Hepatocyte (in vitro differentiated cells): ENCODE results near the gene SSBP1. TPM values are rescaled to one million over a fixed set of nuclear protein-coding genes. Genes with fewer than 3 reads are reported as not detected.

ENCODE experiments used
- DNase-seq: peaks from one replicate; pipeline ENCODE4 v3.0.0-alpha.2; 2016; ENCODE audit warnings: low spot score
- H2AFZ ChIP-seq: fragments of 200-600 bp; sonication (generic); 2 replicates; pipeline ENCODE4 v1.6.0; 2016; ENCODE audit warnings: antibody characterized with exemption, mild to moderate bottlenecking
- H3K27ac ChIP-seq: fragments of 200-600 bp; sonication (generic); 2 replicates; pipeline ENCODE4 v1.5.1; 2016; ENCODE audit warnings: mild to moderate bottlenecking
- H3K27me3 ChIP-seq: fragments of 200-600 bp; sonication (generic); 2 replicates; pipeline ENCODE4 v1.6.1; 2016
- H3K36me3 ChIP-seq: fragments of 200-600 bp; sonication (generic); replicated peaks from 2 replicates; pipeline ENCODE4 v1.5.1; 2016; ENCODE audit warnings: low read depth; ENCODE audit not compliant: insufficient read depth
- H3K4me1 ChIP-seq: fragments of 200-600 bp; sonication (generic); 2 replicates; pipeline ENCODE4 v1.5.1; 2016; ENCODE audit warnings: mild to moderate bottlenecking, moderate library complexity; ENCODE audit not compliant: insufficient read depth
- H3K4me2 ChIP-seq: fragments of 200-600 bp; sonication (generic); 2 replicates; pipeline ENCODE4 v1.6.0; 2016
- H3K4me3 ChIP-seq: fragments of 200-600 bp; sonication (generic); 2 replicates; pipeline ENCODE4 v1.5.1; 2016; ENCODE audit warnings: mild to moderate bottlenecking
- H3K79me2 ChIP-seq: fragments of 200-600 bp; sonication (generic); 2 replicates; pipeline ENCODE4 v1.6.0; 2017; ENCODE audit warnings: mild to moderate bottlenecking
- H3K9me2 ChIP-seq: fragments of 200-600 bp; sonication (generic); replicated peaks from 2 replicates; pipeline ENCODE4 v1.6.0; 2017; ENCODE audit warnings: mild to moderate bottlenecking; ENCODE audit not compliant: insufficient read depth
- H3K9me3 ChIP-seq: fragments of 200-600 bp; sonication (generic); 2 replicates; pipeline ENCODE4 v1.5.1; 2016; ENCODE audit warnings: low read depth, mild to moderate bottlenecking
- H4K20me1 ChIP-seq: fragments of 200-600 bp; sonication (generic); 2 replicates; pipeline ENCODE4 v1.6.0; 2016; ENCODE audit warnings: mild to moderate bottlenecking; ENCODE audit not compliant: insufficient read depth, poor library complexity, severe bottlenecking
- CTCF ChIP-seq: fragments of 200-600 bp; sonication (generic); IDR thresholded peaks from 2 replicates; pipeline ENCODE4 v1.5.1; 2016; ENCODE audit warnings: antibody characterized with exemption, mild to moderate bottlenecking; ENCODE audit not compliant: poor library complexity
- EZH2 ChIP-seq: fragments of 200-600 bp; sonication (generic); IDR thresholded peaks from 2 replicates; pipeline ENCODE4 v1.6.1; 2016; ENCODE audit warnings: antibody characterized with exemption, mild to moderate bottlenecking, borderline replicate concordance
- EZH2phosphoT487 ChIP-seq: fragments of 200-600 bp; sonication (generic); IDR thresholded peaks from one replicate; pipeline ENCODE4 v1.6.1; 2018; ENCODE audit warnings: antibody characterized with exemption, mild to moderate bottlenecking, low read depth, moderate library complexity; ENCODE audit not compliant: unreplicated experiment, severe bottlenecking
- WGBS: methylation state at CpG from one replicate; pipeline ENCODE4 v1.1.6; 2016; ENCODE audit warnings: low lambda C conversion rate; ENCODE audit errors: missing lambda C conversion rate; 5-methylcytosine and 5-hydroxymethylcytosine counted together
- polyA plus RNA-seq: library from polyadenylated mRNA; unstranded; fragments of >200 nt; fragmentation: Nextera tagmentation; extraction: Ambion mirVana; gene quantifications from 2 replicates; pipeline ENCODE4 v1.2.1, GENCODE V29; 2016
- total RNA-seq: library from RNA; depleted of rRNA; stranded (reverse); fragments of >200 nt; gene quantifications from 2 replicates; pipeline ENCODE4 v1.2.3, GENCODE V29; 2014

The SSBP1 gene
- total and polyA plus RNA-seq, 2 experiments from 2014 or later, result 186 to 212 TPM

GRCh38 chr7:141700296-141700847 lies 37.8 kb upstream of the SSBP1 start:
- Histone ChIP-seq H3K27ac (no peak overlapping the region), H3K9me3 (no peaks in the 10 kb centered on the region), H2AFZ (no peak overlapping the region), H3K36me3 (no peaks in the 10 kb centered on the region), H3K9me2 (no peaks in the 10 kb centered on the region), H3K4me1 (peaks cover 34% of the 10 kb centered on the region), H3K4me2 (peak overlapping the region; percentile 88), H4K20me1 (no peaks in the 10 kb centered on the region), H3K4me3 (no peak overlapping the region), H3K79me2 (peaks cover 44% of the 10 kb centered on the region), H3K27me3 (no peaks in the 10 kb centered on the region)
- no peak for DNase-seq
- 74% methylated on average over 5 of the region's 5 CpGs for WGBS
- TF ChIP-seq EZH2phosphoT487 (no peak), EZH2 (no peak), CTCF (no peak)

GRCh38 chr7:141700848-141701371 lies 37.2 kb upstream of the SSBP1 start:
- Histone ChIP-seq H3K9me3 (no peaks in the 10 kb centered on the region), H4K20me1 (no peaks in the 10 kb centered on the region), H3K79me2 (peaks cover 43% of the 10 kb centered on the region), H3K27ac (peak overlapping the region; percentile 27), H2AFZ (peak overlapping the region; percentile 81), H3K4me3 (peak overlapping the region; percentile 81), H3K4me1 (peaks cover 38% of the 10 kb centered on the region), H3K36me3 (no peaks in the 10 kb centered on the region), H3K9me2 (no peaks in the 10 kb centered on the region), H3K27me3 (no peaks in the 10 kb centered on the region), H3K4me2 (peak overlapping the region; percentile 88)
- no peak for DNase-seq
- 10% methylated on average over 20 of the region's 20 CpGs for WGBS
- no peak for TF ChIP-seq EZH2phosphoT487
- no peak for TF ChIP-seq CTCF
- TF ChIP-seq EZH2, result no peak

- Histone ChIP-seq H3K4me1 (peaks cover 33% of the 10 kb centered on the region), H3K79me2 (peaks cover 40% of the 10 kb centered on the region), H3K4me2 (peak overlapping the region; percentile 88), H3K27me3 (no peaks in the 10 kb centered on the region), H3K4me3 (peak overlapping the region; percentile 81), H3K36me3 (no peaks in the 10 kb centered on the region), H3K9me3 (no peaks in the 10 kb centered on the region), H2AFZ (peak overlapping the region; percentile 81), H3K9me2 (no peaks in the 10 kb centered on the region), H3K27ac (peak overlapping the region; percentile 75), H4K20me1 (no peaks in the 10 kb centered on the region)
- no peak for TF ChIP-seq EZH2
- TF ChIP-seq EZH2phosphoT487, result no peak
- TF ChIP-seq CTCF, result no peak
- DNase-seq, result peak; percentile 58
- WGBS, result 0% methylated on average over 10 of the region's 59 CpGs
Observed at GRCh38 chr7:141701489-141702046, 36.6 kb upstream of the SSBP1 start.
